GM12865 (cell line): ENCODE measurements around the gene LRRC32.

Experiments
- DNase-seq: peaks from one replicate; pipeline ENCODE4 v3.0.0; 2010; ENCODE audit warnings: low read depth
- H3K4me3 ChIP-seq: 2 replicates; pipeline ENCODE4 v1.5.1; 2011; ENCODE audit warnings: mild to moderate bottlenecking, low read depth, low read length, control low read depth
- TF ChIP-seq, protein P1 (sequence below): IDR thresholded peaks from 2 replicates; pipeline ENCODE4 v1.5.1; 2011; ENCODE audit warnings: low read length, control low read depth, low read depth, inconsistent platforms; ENCODE audit not compliant: insufficient read depth; ENCODE audit errors: missing control alignments

Gene LRRC32

GRCh38 chr11:76663912-76664440, 6.6 kb downstream of the LRRC32 start:
- no peak overlapping the region for H3K4me3 ChIP-seq
- DNase-seq, result no peak
- TF ChIP-seq, protein P1, sequence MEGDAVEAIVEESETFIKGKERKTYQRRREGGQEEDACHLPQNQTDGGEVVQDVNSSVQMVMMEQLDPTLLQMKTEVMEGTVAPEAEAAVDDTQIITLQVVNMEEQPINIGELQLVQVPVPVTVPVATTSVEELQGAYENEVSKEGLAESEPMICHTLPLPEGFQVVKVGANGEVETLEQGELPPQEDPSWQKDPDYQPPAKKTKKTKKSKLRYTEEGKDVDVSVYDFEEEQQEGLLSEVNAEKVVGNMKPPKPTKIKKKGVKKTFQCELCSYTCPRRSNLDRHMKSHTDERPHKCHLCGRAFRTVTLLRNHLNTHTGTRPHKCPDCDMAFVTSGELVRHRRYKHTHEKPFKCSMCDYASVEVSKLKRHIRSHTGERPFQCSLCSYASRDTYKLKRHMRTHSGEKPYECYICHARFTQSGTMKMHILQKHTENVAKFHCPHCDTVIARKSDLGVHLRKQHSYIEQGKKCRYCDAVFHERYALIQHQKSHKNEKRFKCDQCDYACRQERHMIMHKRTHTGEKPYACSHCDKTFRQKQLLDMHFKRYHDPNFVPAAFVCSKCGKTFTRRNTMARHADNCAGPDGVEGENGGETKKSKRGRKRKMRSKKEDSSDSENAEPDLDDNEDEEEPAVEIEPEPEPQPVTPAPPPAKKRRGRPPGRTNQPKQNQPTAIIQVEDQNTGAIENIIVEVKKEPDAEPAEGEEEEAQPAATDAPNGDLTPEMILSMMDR, result no peak

DNA sequence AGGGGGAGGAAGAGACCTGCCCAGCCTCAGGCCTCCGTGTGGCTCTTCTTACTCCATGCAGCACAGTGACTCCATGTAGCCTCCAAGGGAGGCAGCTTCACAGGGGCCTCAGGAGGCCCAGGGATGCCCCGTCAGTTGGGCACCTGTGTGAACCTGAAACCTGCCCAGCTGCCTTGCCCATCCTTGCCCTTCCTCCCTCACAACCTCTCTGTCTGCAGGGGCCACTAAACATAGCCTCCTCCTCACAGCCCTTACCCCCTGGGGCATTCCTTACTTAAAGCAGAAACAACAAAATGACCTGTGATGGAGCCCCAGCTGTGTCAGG, 7.1 kb downstream of the LRRC32 start:
- no peak for DNase-seq
- TF ChIP-seq, protein P1, result no peak
- no peak overlapping the region for H3K4me3 ChIP-seq

DNA sequence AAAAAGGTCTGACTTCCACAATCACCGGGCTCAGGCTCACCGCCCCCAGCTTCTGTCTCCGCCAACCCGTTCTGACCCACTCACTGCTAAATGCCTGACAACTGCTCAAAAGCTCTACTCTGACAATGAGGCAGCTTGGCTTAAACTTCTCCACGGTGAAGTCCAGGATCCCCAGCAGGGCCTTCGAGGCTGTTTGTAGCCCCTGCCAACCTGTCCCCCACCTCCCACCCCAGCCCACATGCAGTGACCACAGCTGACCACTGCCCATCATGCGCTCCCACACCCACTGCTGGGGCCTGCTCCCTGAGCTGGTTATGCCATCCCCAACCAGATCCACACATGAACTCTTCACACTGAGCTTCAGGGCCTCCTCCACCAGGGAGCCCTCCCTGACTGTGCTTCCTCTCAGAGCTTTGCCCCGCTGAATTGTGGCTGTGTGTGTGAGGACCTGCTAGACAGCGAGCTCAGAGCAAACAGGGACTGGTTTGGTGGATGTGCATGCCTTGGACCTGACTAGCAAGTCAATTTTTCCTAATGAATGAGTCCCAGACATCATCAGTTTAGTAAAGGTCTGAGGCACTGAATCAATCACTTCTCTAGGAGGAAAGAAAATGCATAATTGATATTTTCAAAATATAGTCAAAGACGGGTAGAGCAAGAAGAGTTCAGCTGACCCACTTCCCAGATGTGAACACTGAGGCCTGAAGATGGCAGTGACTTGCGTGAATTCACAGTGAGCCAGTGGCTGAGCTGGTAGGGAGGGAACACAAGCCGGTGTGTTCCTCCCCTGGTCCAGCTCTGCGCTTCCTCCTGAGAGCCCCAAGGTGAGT, 7.7 kb downstream of the LRRC32 start:
- no peak overlapping the region for H3K4me3 ChIP-seq
- TF ChIP-seq, protein P1, result no peak
- no peak for DNase-seq

DNA sequence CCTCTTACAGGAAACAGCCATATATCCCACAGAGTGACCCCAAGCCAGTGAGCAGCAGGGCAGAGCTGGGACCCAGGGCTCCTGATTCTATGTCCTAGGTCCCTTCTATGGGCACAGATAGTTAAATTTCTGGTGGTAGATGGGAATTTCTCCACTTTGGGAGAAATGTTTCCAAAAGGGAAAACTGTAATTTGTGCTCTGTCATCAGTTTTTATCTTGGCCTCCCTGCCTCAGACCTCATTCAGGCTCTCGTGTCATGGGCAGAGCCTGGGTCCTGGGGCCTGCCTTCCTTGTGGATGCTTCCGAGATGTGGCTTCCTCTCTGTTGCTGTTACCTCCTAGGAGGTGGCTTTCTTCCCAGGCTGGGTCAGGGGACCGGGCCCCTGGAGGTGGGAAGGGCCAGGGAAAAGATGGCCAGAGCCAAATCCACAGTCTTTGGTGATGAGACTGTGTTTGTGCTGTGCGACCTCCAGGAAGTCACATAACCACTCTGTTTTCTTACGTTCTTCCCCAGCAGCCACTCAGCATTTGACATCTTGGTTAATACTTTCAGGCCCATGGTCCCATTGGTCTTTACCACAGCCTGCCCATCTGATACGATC, 8.6 kb downstream of the LRRC32 start:
- TF ChIP-seq, protein P1, result no peak
- no peak for DNase-seq
- H3K4me3 ChIP-seq, result no peak overlapping the region

GRCh38 chr11:76661306-76661751, 9.2 kb downstream of the LRRC32 start:
- no peak for DNase-seq
- no peak overlapping the region for H3K4me3 ChIP-seq
- TF ChIP-seq, protein P1, result no peak

GRCh38 chr11:76660533-76661305, 9.8 kb downstream of the LRRC32 start:
- TF ChIP-seq, protein P1, result no peak
- DNase-seq, result no peak
- no peak overlapping the region for H3K4me3 ChIP-seq
